OCI-LY7 (cell line): ENCODE data around the gene TBC1D19.

Source experiments
- CTCF ChIP-seq: fragments of 200-600 bp; sonication (generic); conservative IDR thresholded peaks from 2 replicates; pipeline ENCODE4 v1.5.1; 2014; ENCODE audit warnings: mild to moderate bottlenecking, antibody characterized with exemption, low read length, moderate library complexity, mixed read lengths
- EZH2phosphoT487 ChIP-seq: fragments of 200-600 bp; sonication (generic); IDR thresholded peaks from 2 replicates; pipeline ENCODE4 v1.6.1; 2018; ENCODE audit warnings: low read depth, borderline replicate concordance, mild to moderate bottlenecking, mixed run types, antibody characterized with exemption, low read length, moderate library complexity, mixed read lengths

- no peak for TF ChIP-seq CTCF
- TF ChIP-seq EZH2phosphoT487 = no peak
Observed at GRCh38 chr4:26707342-26707741, 123.5 kb downstream of the TBC1D19 start.
